ENCODE data around the gene RTP2.
A peak's percentile ranks its signal among the peaks of the same experiment; 100 is the strongest.

The RTP2 gene

GRCh38 chr3:187738331-187739093 lies 36.2 kb upstream of the RTP2 start:
- peak; percentile 65 for DNase-seq (ENCODE audit: insufficient read length, low spot score)
- TF ChIP-seq SPI1 (IDR thresholded peaks at IDR 0.05; ENCODE audit: low read depth, low read length) (no peak), PAX5 (IDR thresholded peaks at IDR 0.05; ENCODE audit: insufficient read depth, low read length, severe bottlenecking) (no peak), POLR2AphosphoS5 (IDR thresholded peaks at IDR 0.05; ENCODE audit: low read depth, low read length) (no peak), POLR2A (IDR thresholded peaks at IDR 0.05; ENCODE audit: low read depth, low read length) (no peak), TAF1 (IDR thresholded peaks at IDR 0.05; ENCODE audit: low read depth, low read length) (no peak), POU2F2 (IDR thresholded peaks at IDR 0.05; ENCODE audit: low read depth, low read length) (no peak)
- peak; percentile 5 for FAIRE-seq

- TF ChIP-seq POLR2AphosphoS5 (IDR thresholded peaks at IDR 0.05; ENCODE audit: low read depth, low read length) (no peak), TAF1 (IDR thresholded peaks at IDR 0.05; ENCODE audit: low read depth, low read length) (no peak), PAX5 (IDR thresholded peaks at IDR 0.05; ENCODE audit: insufficient read depth, low read length, severe bottlenecking) (no peak), POU2F2 (IDR thresholded peaks at IDR 0.05; ENCODE audit: low read depth, low read length) (no peak)
- DNase-seq (ENCODE audit: insufficient read length, low spot score) (no peak), FAIRE-seq (no peak)
Observed at GRCh38 chr3:187738071-187738330, 35.6 kb upstream of the RTP2 start.

DNA sequence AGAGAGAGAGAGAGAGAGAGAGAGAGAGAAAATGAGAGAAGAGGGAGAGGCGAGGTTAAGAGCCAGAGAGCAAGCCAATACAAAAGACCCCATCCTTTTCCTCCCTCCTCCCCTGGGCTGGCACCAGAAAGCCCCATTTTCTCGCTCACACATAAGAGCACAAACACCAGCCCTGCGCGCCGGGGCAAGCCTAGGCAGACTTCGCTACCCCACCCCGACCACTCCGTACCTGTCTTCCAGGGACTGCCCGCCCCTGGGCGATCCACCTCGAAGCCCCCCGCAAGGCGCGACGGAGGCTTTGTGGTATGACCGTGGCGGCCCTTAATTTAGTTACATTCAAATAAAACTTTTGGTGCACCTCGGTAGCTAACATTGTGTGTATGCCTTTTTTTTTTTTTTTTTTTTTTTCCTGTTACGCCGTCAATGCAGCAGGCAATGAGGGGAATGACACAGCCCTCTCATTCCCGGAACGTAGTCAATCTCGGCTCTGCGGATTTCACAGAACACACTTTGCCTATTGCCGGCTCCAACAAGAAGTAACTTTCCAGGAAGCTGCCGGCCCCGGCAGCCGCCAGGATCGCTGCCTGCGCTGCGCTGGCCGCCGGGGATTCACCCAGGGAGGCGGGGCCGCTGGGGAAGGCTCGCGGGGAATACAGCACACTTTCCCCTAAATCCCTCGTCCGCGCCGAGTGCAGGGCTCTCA lies 35.2 kb upstream of the RTP2 start:
- DNase-seq (ENCODE audit: insufficient read length, low spot score) (no peak), FAIRE-seq (no peak)
- no peak for TF ChIP-seq POLR2A (IDR thresholded peaks at IDR 0.05; ENCODE audit: low read depth, low read length)
- TF ChIP-seq PAX5 (IDR thresholded peaks at IDR 0.05; ENCODE audit: insufficient read depth, low read length, severe bottlenecking) = no peak
- no peak for TF ChIP-seq POLR2AphosphoS5 (IDR thresholded peaks at IDR 0.05; ENCODE audit: low read depth, low read length)

GRCh38 chr3:187737006-187737367 lies 34.6 kb upstream of the RTP2 start:
- DNase-seq (ENCODE audit: insufficient read length, low spot score) = no peak
- no peak for FAIRE-seq

GRCh38 chr3:187736418-187736871 lies 34.1 kb upstream of the RTP2 start:
- DNase-seq (ENCODE audit: insufficient read length, low spot score) (no peak), FAIRE-seq (no peak)
- TF ChIP-seq TAF1 (IDR thresholded peaks at IDR 0.05; ENCODE audit: low read depth, low read length) (no peak), SPI1 (IDR thresholded peaks at IDR 0.05; ENCODE audit: low read depth, low read length) (no peak), PAX5 (IDR thresholded peaks at IDR 0.05; ENCODE audit: insufficient read depth, low read length, severe bottlenecking) (no peak), POLR2AphosphoS5 (IDR thresholded peaks at IDR 0.05; ENCODE audit: low read depth, low read length) (no peak), POU2F2 (IDR thresholded peaks at IDR 0.05; ENCODE audit: low read depth, low read length) (no peak), POLR2A (IDR thresholded peaks at IDR 0.05; ENCODE audit: low read depth, low read length) (no peak)

More at GRCh38 chr3:187737006-187737367, 34.6 kb upstream of the RTP2 start:
- no peak for TF ChIP-seq POLR2A (IDR thresholded peaks at IDR 0.05; ENCODE audit: low read depth, low read length)
- no peak for TF ChIP-seq POLR2AphosphoS5 (IDR thresholded peaks at IDR 0.05; ENCODE audit: low read depth, low read length)

DNA sequence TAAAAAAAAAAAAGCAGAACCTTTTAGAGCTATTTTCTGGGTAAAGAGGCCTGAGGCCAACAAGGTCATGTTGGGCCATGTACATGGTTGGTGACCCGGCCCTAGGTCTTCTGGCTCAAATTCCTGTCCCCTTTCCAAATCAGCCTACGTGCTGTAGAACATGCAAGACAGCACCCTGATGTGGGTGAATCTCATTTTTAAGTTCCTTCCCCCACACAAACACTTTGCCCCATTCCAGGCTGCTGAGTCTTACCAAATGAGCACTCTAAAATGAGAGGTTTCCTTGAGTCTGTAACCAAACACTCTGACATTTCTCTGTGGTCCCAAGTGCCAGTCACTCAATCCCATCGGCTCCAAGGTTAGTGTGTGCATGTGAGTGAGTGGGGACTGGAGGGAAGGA lies 33.5 kb upstream of the RTP2 start:
- TF ChIP-seq POLR2A (IDR thresholded peaks at IDR 0.05; ENCODE audit: low read depth, low read length) (no peak), POU2F2 (IDR thresholded peaks at IDR 0.05; ENCODE audit: low read depth, low read length) (no peak), SPI1 (IDR thresholded peaks at IDR 0.05; ENCODE audit: low read depth, low read length) (no peak), POLR2AphosphoS5 (IDR thresholded peaks at IDR 0.05; ENCODE audit: low read depth, low read length) (no peak), PAX5 (IDR thresholded peaks at IDR 0.05; ENCODE audit: insufficient read depth, low read length, severe bottlenecking) (no peak), TAF1 (IDR thresholded peaks at IDR 0.05; ENCODE audit: low read depth, low read length) (no peak)
- FAIRE-seq = no peak
- DNase-seq (ENCODE audit: insufficient read length, low spot score) = no peak

GRCh38 chr3:187735383-187735782 lies 33.0 kb upstream of the RTP2 start:
- no peak for DNase-seq (ENCODE audit: insufficient read length, low spot score)
- FAIRE-seq = no peak
- no peak for TF ChIP-seq SPI1 (IDR thresholded peaks at IDR 0.05; ENCODE audit: low read depth, low read length)
- no peak for TF ChIP-seq POU2F2 (IDR thresholded peaks at IDR 0.05; ENCODE audit: low read depth, low read length)
- no peak for TF ChIP-seq PAX5 (IDR thresholded peaks at IDR 0.05; ENCODE audit: insufficient read depth, low read length, severe bottlenecking)
- TF ChIP-seq POLR2A (IDR thresholded peaks at IDR 0.05; ENCODE audit: low read depth, low read length) = no peak
- no peak for TF ChIP-seq POLR2AphosphoS5 (IDR thresholded peaks at IDR 0.05; ENCODE audit: low read depth, low read length)
- TF ChIP-seq TAF1 (IDR thresholded peaks at IDR 0.05; ENCODE audit: low read depth, low read length) = no peak

- no peak for DNase-seq (ENCODE audit: insufficient read length, low spot score)
Observed at GRCh38 chr3:187734841-187735240, 32.5 kb upstream of the RTP2 start.

DNA sequence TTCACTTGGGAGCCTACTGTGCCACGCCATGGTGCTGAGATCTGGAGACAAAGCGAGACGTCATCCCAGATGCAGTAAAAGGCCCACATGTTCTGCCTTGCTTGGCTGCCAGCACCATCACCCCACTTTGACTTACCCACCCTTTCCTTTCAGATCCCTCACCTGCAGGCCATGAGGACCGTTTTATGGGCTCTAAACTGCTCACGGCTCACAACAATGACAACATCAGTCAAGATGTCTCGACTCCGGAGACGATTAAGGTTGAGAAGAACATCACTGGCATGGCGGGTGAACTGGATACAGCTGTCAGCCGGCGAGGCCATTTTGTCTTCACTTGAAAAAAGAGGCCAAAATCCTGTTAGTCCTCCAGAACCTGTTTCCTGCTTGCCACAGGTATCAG lies 31.0 kb upstream of the RTP2 start:
- no peak for FAIRE-seq
- no peak for DNase-seq (ENCODE audit: insufficient read length, low spot score)
- TF ChIP-seq PAX5 (IDR thresholded peaks at IDR 0.05; ENCODE audit: insufficient read depth, low read length, severe bottlenecking) = no peak
- no peak for TF ChIP-seq POLR2A (IDR thresholded peaks at IDR 0.05; ENCODE audit: low read depth, low read length)
- TF ChIP-seq POLR2AphosphoS5 (IDR thresholded peaks at IDR 0.05; ENCODE audit: low read depth, low read length) = no peak
- TF ChIP-seq SPI1 (IDR thresholded peaks at IDR 0.05; ENCODE audit: low read depth, low read length) = no peak
- TF ChIP-seq POU2F2 (IDR thresholded peaks at IDR 0.05; ENCODE audit: low read depth, low read length) = no peak
- no peak for TF ChIP-seq TAF1 (IDR thresholded peaks at IDR 0.05; ENCODE audit: low read depth, low read length)

More at GRCh38 chr3:187734841-187735240, 32.5 kb upstream of the RTP2 start:
- TF ChIP-seq PAX5 (IDR thresholded peaks at IDR 0.05; ENCODE audit: insufficient read depth, low read length, severe bottlenecking) = no peak
- TF ChIP-seq POLR2AphosphoS5 (IDR thresholded peaks at IDR 0.05; ENCODE audit: low read depth, low read length) = no peak
- no peak for TF ChIP-seq TAF1 (IDR thresholded peaks at IDR 0.05; ENCODE audit: low read depth, low read length)
- no peak for TF ChIP-seq SPI1 (IDR thresholded peaks at IDR 0.05; ENCODE audit: low read depth, low read length)
- TF ChIP-seq POLR2A (IDR thresholded peaks at IDR 0.05; ENCODE audit: low read depth, low read length) = no peak
- no peak for TF ChIP-seq POU2F2 (IDR thresholded peaks at IDR 0.05; ENCODE audit: low read depth, low read length)
- no peak for FAIRE-seq

GRCh38 chr3:187729598-187729997 lies 27.2 kb upstream of the RTP2 start:
- FAIRE-seq (no peak), DNase-seq (ENCODE audit: insufficient read length, low spot score) (no peak)
- TF ChIP-seq POLR2AphosphoS5 (IDR thresholded peaks at IDR 0.05; ENCODE audit: low read depth, low read length) (no peak), SPI1 (IDR thresholded peaks at IDR 0.05; ENCODE audit: low read depth, low read length) (no peak), PAX5 (IDR thresholded peaks at IDR 0.05; ENCODE audit: insufficient read depth, low read length, severe bottlenecking) (no peak), POU2F2 (IDR thresholded peaks at IDR 0.05; ENCODE audit: low read depth, low read length) (no peak), TAF1 (IDR thresholded peaks at IDR 0.05; ENCODE audit: low read depth, low read length) (no peak), POLR2A (IDR thresholded peaks at IDR 0.05; ENCODE audit: low read depth, low read length) (no peak)
